Epithelial cell of proximal tubule (primary cell): ENCODE data around the gene ASB14. TPM values are rescaled to one million over a fixed set of nuclear protein-coding genes. Genes with fewer than 3 reads are reported as not detected.
"Not testable (repeated sequence)": the region's sequence is repeated elsewhere in the genome, so short reads cannot be mapped to it uniquely, and the experiment has no call there.

ENCODE experiments used
- DNase-seq: peaks from one replicate; pipeline ENCODE4 v3.0.0-alpha.2; 2011; ENCODE audit warnings: low read depth
- H3K4me3 ChIP-seq: 2 replicates; pipeline ENCODE4 v1.5.1; 2011; ENCODE audit warnings: low read depth, mild to moderate bottlenecking, low read length
- total RNA-seq: library from RNA; depleted of rRNA; stranded (reverse); fragments of >200 nt; gene quantifications from 2 replicates; pipeline ENCODE4 v1.2.3, GENCODE V29; 2015
- TF ChIP-seq, protein P1 (sequence below): conservative IDR thresholded peaks from 2 replicates; pipeline ENCODE4 v1.5.1; 2012; ENCODE audit warnings: low read depth, mild to moderate bottlenecking, low read length

Gene ASB14
- total RNA-seq, result not detected in 2 replicates

DNA sequence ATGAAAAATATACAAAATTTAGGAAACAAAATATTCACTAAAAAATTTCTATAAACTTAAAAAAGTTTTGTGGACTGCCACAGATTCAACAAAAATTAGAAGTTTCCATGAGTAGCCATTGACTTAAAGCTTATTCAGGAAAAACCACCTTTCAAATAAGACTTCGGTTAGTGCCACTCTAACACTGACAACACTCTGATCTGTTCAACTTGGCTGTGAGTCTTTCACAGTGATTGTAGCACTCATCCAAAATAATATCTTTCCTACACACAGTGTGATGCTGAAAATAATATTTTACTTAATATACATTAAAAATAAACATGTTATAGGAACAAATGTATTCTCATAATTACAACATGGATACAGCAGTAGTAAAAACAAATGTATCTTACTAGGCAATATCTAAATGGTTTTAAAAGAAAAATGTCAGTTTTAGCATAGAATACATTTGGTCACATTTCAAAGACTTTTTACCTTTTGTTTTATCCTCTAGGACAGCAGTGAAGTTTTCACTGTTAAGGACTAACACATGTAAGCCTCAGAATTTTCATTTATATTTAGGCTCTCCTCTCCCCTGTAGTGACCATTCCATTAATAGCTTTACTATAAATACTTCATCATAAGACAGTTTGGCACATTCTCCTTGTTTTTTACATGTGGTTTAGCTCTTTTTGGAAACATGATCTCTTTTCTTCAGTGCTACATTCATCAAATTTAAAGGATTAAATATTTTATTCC lies at the start of gene ASB14:
TSS of gene ASB14 (minus strand) at position 527 of the 738 bp plus-strand sequence. CDS start 652 bp downstream, outside the sequence.
- DNase-seq, result no peak
- TF ChIP-seq, protein P1, sequence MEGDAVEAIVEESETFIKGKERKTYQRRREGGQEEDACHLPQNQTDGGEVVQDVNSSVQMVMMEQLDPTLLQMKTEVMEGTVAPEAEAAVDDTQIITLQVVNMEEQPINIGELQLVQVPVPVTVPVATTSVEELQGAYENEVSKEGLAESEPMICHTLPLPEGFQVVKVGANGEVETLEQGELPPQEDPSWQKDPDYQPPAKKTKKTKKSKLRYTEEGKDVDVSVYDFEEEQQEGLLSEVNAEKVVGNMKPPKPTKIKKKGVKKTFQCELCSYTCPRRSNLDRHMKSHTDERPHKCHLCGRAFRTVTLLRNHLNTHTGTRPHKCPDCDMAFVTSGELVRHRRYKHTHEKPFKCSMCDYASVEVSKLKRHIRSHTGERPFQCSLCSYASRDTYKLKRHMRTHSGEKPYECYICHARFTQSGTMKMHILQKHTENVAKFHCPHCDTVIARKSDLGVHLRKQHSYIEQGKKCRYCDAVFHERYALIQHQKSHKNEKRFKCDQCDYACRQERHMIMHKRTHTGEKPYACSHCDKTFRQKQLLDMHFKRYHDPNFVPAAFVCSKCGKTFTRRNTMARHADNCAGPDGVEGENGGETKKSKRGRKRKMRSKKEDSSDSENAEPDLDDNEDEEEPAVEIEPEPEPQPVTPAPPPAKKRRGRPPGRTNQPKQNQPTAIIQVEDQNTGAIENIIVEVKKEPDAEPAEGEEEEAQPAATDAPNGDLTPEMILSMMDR, result no peak
- no peak within 1 kb of the TSS for H3K4me3 ChIP-seq

DNA sequence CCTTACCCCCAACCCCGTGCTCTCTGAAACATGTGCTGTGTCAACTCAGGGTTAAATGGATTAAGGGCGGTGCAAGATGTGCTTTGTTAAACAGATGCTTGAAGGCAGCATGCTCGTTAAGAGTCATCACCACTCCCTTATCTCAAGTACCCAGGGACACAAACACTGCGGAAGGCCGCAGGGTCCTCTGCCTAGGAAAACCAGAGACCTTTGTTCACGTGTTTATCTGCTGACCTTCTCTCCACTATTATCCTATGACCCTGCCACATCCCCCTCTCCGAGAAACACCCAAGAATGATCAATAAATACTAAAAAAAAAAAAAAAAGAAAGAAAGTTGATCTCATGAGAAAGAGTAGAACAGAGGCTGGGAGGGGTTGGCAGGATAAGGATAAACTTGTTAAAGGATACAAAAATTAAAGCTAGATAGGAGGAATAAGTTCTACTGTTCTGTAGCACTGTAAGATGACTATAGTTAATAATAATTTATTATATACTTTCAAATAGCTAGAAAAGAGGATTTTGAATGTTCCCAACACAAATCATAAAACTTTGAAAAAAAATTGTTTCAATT lies 46.7 kb upstream of the ASB14 start:
- H3K4me3 ChIP-seq, DNase-seq: not testable (repeated sequence)

DNA sequence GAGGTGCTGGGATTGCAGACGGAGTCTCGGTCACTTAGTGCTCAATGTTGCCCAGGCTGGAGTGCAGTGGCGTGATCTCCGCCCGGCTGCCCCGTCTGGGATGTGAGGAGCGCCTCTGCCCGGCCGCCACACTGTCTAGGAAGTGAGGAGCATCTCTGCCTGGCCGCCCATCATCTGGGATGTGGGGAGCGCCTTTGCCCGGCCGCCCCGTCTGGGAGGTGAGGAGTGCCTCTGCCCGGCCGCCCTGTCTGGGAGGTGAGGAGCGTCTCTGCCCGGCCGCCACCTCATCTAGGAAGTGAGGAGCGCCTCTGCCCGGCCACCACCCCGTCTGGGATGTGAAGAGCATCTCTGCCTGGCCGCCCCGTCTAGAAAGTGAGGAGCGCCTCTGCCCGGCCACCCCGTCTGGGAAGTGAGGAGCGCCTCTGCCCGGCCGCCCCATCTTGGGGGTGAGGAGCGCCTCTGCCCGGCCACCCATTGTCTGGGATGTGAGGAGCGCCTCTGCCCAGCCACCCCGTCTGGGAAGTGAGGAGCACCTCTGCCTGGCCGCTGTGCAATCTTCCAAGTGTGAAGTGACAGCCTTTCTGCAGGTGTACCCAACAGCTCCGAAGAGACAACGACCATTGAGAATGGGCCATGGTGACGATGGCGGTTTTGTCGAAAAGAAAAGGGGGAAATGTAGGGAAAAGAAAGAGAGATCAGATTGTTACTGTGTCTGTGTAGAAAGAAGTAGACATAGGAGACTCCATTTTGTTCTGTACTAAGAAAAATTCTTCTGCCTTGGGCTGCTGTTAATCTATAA lies 46.0 kb upstream of the ASB14 start:
- not testable (repeated sequence) for H3K4me3 ChIP-seq, DNase-seq

DNA sequence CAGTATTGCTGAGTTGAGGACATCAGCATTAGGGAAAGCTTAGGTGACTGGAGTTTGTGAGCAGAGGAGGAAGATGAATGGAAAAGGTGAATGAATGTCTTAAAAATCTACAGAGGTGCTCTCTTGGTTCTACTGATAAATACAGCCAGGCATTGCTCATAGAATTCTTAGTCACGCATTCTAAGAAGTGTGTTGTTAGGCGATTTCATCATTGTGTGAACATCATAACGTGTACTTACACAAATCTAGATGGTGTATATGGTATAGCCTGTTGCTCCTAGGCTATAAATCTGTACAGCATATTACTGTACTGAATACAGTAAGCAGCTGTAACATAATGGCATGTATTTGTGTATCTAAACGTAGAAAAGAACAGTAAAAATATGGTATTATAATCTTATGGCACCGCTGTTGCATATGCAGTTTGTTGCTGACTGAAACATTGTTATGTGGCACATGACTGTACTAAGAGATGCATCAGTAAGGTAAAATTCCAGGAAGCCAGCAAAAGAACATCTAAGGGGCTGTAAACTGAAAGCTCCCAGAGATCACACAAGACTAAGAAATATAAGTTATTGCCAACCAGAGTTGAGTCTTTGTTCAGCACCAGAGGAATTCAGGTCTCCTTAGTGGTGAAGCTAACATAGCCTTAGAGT lies 42.9 kb upstream of the ASB14 start:
- TF ChIP-seq, protein P1, result no peak
- no peak overlapping the region for H3K4me3 ChIP-seq
- DNase-seq, result no peak

DNA sequence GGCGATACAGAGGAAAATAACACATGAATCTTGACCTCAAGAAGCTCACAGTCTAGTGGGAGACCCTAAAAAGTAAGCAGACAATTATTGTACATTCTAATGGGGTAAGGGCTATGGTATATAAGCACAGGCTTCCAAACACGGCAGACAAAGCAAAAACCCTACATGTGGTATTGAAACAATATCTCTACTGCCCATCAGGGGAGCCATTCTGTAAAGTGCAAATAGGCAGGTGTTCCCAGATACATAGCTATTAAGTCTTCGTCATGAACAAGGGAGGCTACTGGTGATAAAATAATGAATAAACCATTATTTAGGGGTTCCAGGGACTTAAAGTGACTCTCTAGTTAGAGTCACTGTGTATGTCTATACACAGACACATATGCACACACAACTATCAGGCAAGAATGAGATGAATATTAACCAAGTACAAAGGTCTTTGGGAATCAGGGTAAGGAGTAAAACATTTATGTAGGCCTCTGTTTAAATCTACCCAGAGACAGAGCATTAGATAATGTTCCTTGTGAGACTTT lies 38.7 kb upstream of the ASB14 start:
- TF ChIP-seq, protein P1, result peak; percentile 34
- H3K4me3 ChIP-seq, result no peak overlapping the region
- no peak for DNase-seq

DNA sequence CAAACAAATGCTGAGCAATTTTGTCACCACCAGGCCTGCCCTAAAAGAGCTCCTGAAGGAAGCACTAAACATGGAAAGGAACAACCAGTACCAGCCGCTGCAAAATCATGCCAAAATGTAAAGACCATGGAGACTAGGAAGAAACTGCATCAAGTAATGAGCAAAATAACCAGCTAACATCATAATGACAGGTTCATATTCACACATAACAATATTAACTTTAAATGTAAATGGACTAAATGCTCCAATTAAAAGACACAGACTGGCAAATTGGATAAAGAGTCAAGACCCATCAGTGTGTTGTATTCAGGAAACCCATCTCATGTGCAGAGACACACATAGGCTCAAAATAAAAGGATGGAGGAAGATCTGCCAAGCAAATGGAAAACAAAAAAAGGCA lies 34.0 kb upstream of the ASB14 start:
- not testable (repeated sequence) for H3K4me3 ChIP-seq, DNase-seq

DNA sequence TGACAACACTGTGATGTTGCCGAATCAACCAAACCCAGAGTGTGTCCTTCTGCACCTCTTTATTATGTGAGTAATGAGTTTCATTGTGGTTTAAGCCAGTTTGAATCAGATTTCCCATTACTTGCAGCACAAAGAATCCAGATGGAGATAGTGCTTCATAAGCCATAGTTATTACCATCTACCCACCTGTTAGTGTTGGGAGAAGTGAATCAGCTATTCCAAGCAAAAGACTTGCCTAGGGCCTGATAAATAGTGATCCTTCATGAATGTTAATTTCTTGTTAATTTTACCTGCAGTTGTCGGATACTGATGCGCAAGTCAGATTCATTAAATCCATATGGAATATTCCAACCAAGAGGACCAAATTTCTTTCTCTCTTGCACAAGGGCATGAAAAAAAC lies 21.7 kb upstream of the ASB14 start:
- TF ChIP-seq, protein P1, result no peak
- H3K4me3 ChIP-seq, result no peak overlapping the region
- DNase-seq, result no peak

DNA sequence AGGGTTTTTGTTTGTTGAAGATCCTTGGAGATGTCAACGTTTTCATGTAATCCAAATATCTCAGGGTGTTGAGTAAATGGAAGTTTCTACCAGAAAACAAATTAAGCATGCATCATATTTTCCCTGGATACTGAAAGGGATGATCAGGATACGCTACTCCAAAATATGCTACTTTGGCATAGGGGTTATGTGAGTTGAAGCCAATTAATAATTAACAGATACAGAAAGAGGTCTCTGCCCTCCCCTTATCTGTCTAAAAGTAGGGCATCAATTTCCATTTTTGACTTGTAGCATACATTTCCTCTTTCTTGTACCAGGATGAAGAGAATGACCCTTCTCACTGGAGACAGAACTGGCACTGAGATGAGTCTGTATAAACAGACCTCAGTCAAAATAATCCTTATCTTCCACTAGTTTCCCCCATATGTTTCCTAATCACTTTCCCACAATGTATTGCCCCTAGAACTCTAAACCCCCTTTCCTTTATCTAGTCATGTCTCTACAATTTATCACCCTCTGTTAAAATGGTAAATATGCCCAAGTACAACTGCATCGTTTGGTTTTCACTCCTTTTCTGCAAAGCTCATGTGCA lies 17.4 kb upstream of the ASB14 start:
- H3K4me3 ChIP-seq, result no peak overlapping the region
- DNase-seq, result no peak
- TF ChIP-seq, protein P1, result no peak

DNA sequence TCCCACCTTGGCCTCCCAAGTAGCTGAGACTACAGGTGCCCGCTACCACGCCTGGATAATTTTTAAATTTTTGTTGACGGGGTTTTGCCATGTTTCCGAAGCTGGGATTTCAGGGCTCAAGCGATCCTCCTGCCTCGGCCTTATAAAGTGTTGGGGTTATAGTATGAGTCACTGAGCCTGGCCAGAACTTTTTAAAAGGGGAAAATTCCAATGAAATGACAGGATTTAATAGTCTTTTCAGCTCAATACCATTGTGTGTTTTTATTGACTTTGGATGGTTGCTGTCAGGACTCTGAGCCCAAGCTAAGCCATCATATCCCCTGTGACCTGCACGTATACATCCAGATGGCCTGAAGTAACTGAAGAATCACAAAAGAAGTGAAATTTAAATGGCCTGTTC lies 11.0 kb upstream of the ASB14 start:
- not testable (repeated sequence) for DNase-seq, H3K4me3 ChIP-seq
